Measurements from ENCODE around the gene HSDL1.

DNA sequence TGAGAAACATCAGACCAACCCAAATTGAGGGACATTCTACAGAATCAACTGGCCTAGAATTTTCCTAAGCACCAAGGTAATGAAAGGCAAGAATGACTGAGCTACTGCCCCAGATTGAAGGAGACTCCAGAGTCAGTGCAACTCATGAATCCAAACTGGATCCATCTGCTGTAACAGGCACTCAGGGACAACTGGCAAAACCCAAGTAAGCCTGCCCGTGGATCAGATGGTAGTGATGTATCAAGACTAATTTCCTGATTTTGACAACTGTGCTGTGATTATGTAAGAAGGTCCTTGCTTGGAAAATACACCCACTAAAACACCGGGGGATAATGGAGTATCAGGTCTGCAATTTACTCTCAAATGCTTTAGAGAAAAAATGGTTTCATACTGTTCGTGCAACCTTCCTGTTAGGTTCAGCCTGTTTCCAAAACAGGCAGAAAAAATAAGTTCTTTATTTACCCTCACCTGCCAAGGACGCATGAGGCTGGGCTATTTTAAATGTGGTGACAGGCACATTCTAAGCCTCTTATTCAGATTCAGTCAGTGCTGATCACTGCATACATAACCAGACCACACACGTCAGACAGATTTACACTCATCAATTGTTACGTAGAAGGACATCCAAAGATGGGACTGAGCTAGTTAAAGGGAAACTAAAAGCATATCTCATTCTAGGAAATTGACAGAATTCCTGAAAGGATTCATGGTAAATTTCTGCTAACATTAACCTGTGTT lies 35.2 kb downstream of the HSDL1 start:
- no peak for TF ChIP-seq CTCF (IDR thresholded peaks at IDR 0.05; ENCODE audit: poor library complexity, severe bottlenecking)
- no peak for TF ChIP-seq EP300 (conservative IDR thresholded peaks at IDR 0.05; ENCODE audit: poor library complexity, severe bottlenecking)
- TF ChIP-seq, protein P1, sequence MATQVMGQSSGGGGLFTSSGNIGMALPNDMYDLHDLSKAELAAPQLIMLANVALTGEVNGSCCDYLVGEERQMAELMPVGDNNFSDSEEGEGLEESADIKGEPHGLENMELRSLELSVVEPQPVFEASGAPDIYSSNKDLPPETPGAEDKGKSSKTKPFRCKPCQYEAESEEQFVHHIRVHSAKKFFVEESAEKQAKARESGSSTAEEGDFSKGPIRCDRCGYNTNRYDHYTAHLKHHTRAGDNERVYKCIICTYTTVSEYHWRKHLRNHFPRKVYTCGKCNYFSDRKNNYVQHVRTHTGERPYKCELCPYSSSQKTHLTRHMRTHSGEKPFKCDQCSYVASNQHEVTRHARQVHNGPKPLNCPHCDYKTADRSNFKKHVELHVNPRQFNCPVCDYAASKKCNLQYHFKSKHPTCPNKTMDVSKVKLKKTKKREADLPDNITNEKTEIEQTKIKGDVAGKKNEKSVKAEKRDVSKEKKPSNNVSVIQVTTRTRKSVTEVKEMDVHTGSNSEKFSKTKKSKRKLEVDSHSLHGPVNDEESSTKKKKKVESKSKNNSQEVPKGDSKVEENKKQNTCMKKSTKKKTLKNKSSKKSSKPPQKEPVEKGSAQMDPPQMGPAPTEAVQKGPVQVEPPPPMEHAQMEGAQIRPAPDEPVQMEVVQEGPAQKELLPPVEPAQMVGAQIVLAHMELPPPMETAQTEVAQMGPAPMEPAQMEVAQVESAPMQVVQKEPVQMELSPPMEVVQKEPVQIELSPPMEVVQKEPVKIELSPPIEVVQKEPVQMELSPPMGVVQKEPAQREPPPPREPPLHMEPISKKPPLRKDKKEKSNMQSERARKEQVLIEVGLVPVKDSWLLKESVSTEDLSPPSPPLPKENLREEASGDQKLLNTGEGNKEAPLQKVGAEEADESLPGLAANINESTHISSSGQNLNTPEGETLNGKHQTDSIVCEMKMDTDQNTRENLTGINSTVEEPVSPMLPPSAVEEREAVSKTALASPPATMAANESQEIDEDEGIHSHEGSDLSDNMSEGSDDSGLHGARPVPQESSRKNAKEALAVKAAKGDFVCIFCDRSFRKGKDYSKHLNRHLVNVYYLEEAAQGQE (IDR thresholded peaks at IDR 0.05; ENCODE audit: borderline replicate concordance): no peak
- no peak for TF ChIP-seq POLR2AphosphoS5 (IDR thresholded peaks at IDR 0.05)
- no peak for TF ChIP-seq SMC3 (conservative IDR thresholded peaks at IDR 0.05; ENCODE audit: poor library complexity)
- no peak for TF ChIP-seq EZH2 (IDR thresholded peaks at IDR 0.05; ENCODE audit: borderline replicate concordance, insufficient read depth, low read length, poor library complexity, severe bottlenecking)
- TF ChIP-seq RAD21 (conservative IDR thresholded peaks at IDR 0.05): no peak
